Neural progenitor cell (in vitro differentiated cells): ENCODE results near the gene FMNL2. TPM values are rescaled to one million over a fixed set of nuclear protein-coding genes. Genes with fewer than 3 reads are reported as not detected.

ENCODE experiments used
- DNase-seq: peaks from one replicate; pipeline ENCODE4 v3.0.0-alpha.2; 2016; ENCODE audit warnings: low spot score
- H2AFZ ChIP-seq: fragments of 200-600 bp; sonication (generic); replicated peaks from 2 replicates; pipeline ENCODE4 v1.6.1; 2016; ENCODE audit warnings: antibody characterized with exemption
- H3F3A ChIP-seq: fragments of 200-600 bp; sonication (generic); 2 replicates; pipeline ENCODE4 v1.6.1; 2016; ENCODE audit warnings: antibody characterized with exemption, low read depth
- H3K27ac ChIP-seq: fragments of 200-600 bp; sonication (generic); 2 replicates; pipeline ENCODE4 v1.5.1; 2016; ENCODE audit warnings: mild to moderate bottlenecking
- H3K27me3 ChIP-seq: fragments of 200-600 bp; sonication (generic); 2 replicates; pipeline ENCODE4 v1.6.1; 2016; ENCODE audit warnings: mild to moderate bottlenecking, moderate library complexity
- H3K36me3 ChIP-seq: fragments of 200-600 bp; sonication (generic); 2 replicates; pipeline ENCODE4 v1.5.1; 2016
- H3K4me1 ChIP-seq: fragments of 200-600 bp; sonication (generic); 2 replicates; pipeline ENCODE4 v1.6.1; 2016; ENCODE audit warnings: mixed run types
- H3K4me2 ChIP-seq: fragments of 200-600 bp; sonication (generic); 2 replicates; pipeline ENCODE4 v1.6.1; 2016
- H3K4me3 ChIP-seq: fragments of 200-600 bp; sonication (generic); 2 replicates; pipeline ENCODE4 v1.5.1; 2016
- H3K79me2 ChIP-seq: fragments of 200-600 bp; sonication (generic); 2 replicates; pipeline ENCODE4 v1.6.1; 2016; ENCODE audit warnings: low read depth
- H3K9ac ChIP-seq: fragments of 200-600 bp; sonication (generic); 2 replicates; pipeline ENCODE4 v1.6.1; 2016
- H3K9me3 ChIP-seq: fragments of 200-600 bp; sonication (generic); 2 replicates; pipeline ENCODE4 v1.5.1; 2016; ENCODE audit warnings: low read depth
- H4K20me1 ChIP-seq: fragments of 200-600 bp; sonication (generic); 2 replicates; pipeline ENCODE4 v1.6.1; 2016; ENCODE audit warnings: low read depth
- H3K27ac Mint-ChIP-seq: 3 replicates; pipeline ENCODE4 v1.8.0; 2021; ENCODE audit warnings: mixed read lengths
- H3K27me3 Mint-ChIP-seq: 2 replicates; pipeline ENCODE4 v1.8.0; 2022; ENCODE audit warnings: low read depth, mild to moderate bottlenecking, inconsistent platforms, moderate library complexity, mixed read lengths; ENCODE audit not compliant: insufficient read depth
- H3K36me3 Mint-ChIP-seq: 3 replicates; pipeline ENCODE4 v1.8.0; 2021; ENCODE audit warnings: mixed read lengths
- H3K4me1 Mint-ChIP-seq: 3 replicates; pipeline ENCODE4 v1.8.0; 2021; ENCODE audit warnings: mixed read lengths
- H3K4me3 Mint-ChIP-seq: 3 replicates; pipeline ENCODE4 v1.8.0; 2021; ENCODE audit warnings: mild to moderate bottlenecking, moderate library complexity, mixed read lengths
- H3K9me3 Mint-ChIP-seq: 3 replicates; pipeline ENCODE4 v1.8.0; 2020; ENCODE audit warnings: mixed read lengths
- CTCF ChIP-seq: fragments of 200-600 bp; sonication (generic); IDR thresholded peaks from 2 replicates; pipeline ENCODE4 v1.5.1; 2017; ENCODE audit warnings: antibody characterized with exemption, mild to moderate bottlenecking
- EZH2 ChIP-seq: fragments of 200-600 bp; sonication (generic); IDR thresholded peaks from 2 replicates; pipeline ENCODE4 v1.6.1; 2017; ENCODE audit warnings: antibody characterized with exemption, mild to moderate bottlenecking, moderate library complexity
- EZH2phosphoT487 ChIP-seq: fragments of 200-600 bp; sonication (generic); IDR thresholded peaks from 2 replicates; pipeline ENCODE4 v1.6.1; 2017; ENCODE audit warnings: antibody characterized with exemption
- total RNA-seq: library from RNA; depleted of rRNA; stranded (reverse); fragments of >200 nt; gene quantifications from 2 replicates; pipeline ENCODE4 v1.2.3, GENCODE V29; 2015; ENCODE audit warnings: low replicate concordance

The FMNL2 gene
- total RNA-seq, 1 donor from 2014 or later = 99.7 TPM

- Histone ChIP-seq H3K79me2 (peaks cover 100% of the 10 kb centered on the region), H3K9me3 (no peaks in the 10 kb centered on the region), H3K4me2 (no peak overlapping the region), H3K4me3 (no peak overlapping the region), H2AFZ (no peak overlapping the region), H3K4me1 (peaks cover 61% of the 10 kb centered on the region), H4K20me1 (peaks cover 96% of the 10 kb centered on the region), H3F3A (peaks cover 23% of the 10 kb centered on the region), H3K27me3 (no peaks in the 10 kb centered on the region), H3K27ac (no peak overlapping the region), H3K9ac (no peak overlapping the region), H3K36me3 (no peaks in the 10 kb centered on the region)
- no peak overlapping the region for H3K27ac Mint-ChIP-seq
- H3K9me3 Mint-ChIP-seq = peaks cover 3% of the 10 kb centered on the region
- no peak for TF ChIP-seq CTCF
- TF ChIP-seq EZH2 = no peak
- no peak for TF ChIP-seq EZH2phosphoT487
- H3K4me3 Mint-ChIP-seq = no peak overlapping the region
- peaks cover 48% of the 10 kb centered on the region for H3K4me1 Mint-ChIP-seq
- no peak for DNase-seq
- no peaks in the 10 kb centered on the region for H3K27me3 Mint-ChIP-seq
- no peaks in the 10 kb centered on the region for H3K36me3 Mint-ChIP-seq
Observed at GRCh38 chr2:152396763-152397162, 61.8 kb downstream of the FMNL2 start.

- peaks cover 2% of the 10 kb centered on the region for H3K36me3 Mint-ChIP-seq
- peaks cover 3% of the 10 kb centered on the region for H3K9me3 Mint-ChIP-seq
- H3K9ac ChIP-seq = no peak overlapping the region
- no peak overlapping the region for H3K4me2 ChIP-seq
- H3K4me1 ChIP-seq = peaks cover 44% of the 10 kb centered on the region
- H3K79me2 ChIP-seq = peaks cover 100% of the 10 kb centered on the region
- H2AFZ ChIP-seq = no peak overlapping the region
- H3K9me3 ChIP-seq = no peaks in the 10 kb centered on the region
- H3K27ac ChIP-seq = no peak overlapping the region
- H3K27me3 ChIP-seq = no peaks in the 10 kb centered on the region
- H3K4me1 Mint-ChIP-seq = peaks cover 35% of the 10 kb centered on the region
- no peak overlapping the region for H3K4me3 ChIP-seq
- no peak overlapping the region for H3K4me3 Mint-ChIP-seq
- TF ChIP-seq CTCF (no peak), EZH2phosphoT487 (no peak), EZH2 (no peak)
- peaks cover 6% of the 10 kb centered on the region for H3F3A ChIP-seq
- DNase-seq = no peak
- no peak overlapping the region for H3K27ac Mint-ChIP-seq
- peaks cover 97% of the 10 kb centered on the region for H4K20me1 ChIP-seq
- no peaks in the 10 kb centered on the region for H3K27me3 Mint-ChIP-seq
- H3K36me3 ChIP-seq = no peaks in the 10 kb centered on the region
Observed at GRCh38 chr2:152399003-152399402, 64.0 kb downstream of the FMNL2 start.

GRCh38 chr2:152400607-152401214, 65.7 kb downstream of the FMNL2 start:
- H4K20me1 ChIP-seq = peaks cover 96% of the 10 kb centered on the region
- no peak for DNase-seq
- Mint-ChIP-seq H3K9me3 (peaks cover 3% of the 10 kb centered on the region), H3K27me3 (no peaks in the 10 kb centered on the region), H3K4me3 (no peak overlapping the region), H3K4me1 (peaks cover 21% of the 10 kb centered on the region), H3K27ac (no peak overlapping the region), H3K36me3 (peaks cover 2% of the 10 kb centered on the region)
- H2AFZ ChIP-seq = no peak overlapping the region
- no peak overlapping the region for H3K4me2 ChIP-seq
- H3K4me1 ChIP-seq = peaks cover 27% of the 10 kb centered on the region
- no peaks in the 10 kb centered on the region for H3F3A ChIP-seq
- no peak overlapping the region for H3K9ac ChIP-seq
- H3K9me3 ChIP-seq = no peaks in the 10 kb centered on the region
- no peaks in the 10 kb centered on the region for H3K27me3 ChIP-seq
- peaks cover 100% of the 10 kb centered on the region for H3K79me2 ChIP-seq
- TF ChIP-seq CTCF (no peak), EZH2 (no peak), EZH2phosphoT487 (no peak)
- H3K27ac ChIP-seq = no peak overlapping the region
- no peak overlapping the region for H3K4me3 ChIP-seq
- no peaks in the 10 kb centered on the region for H3K36me3 ChIP-seq
